Astrocyte (in vitro differentiated cells and primary cell): ENCODE measurements around the gene TMEM79.

Experiments
- CTCF ChIP-seq: IDR thresholded peaks from 2 replicates; pipeline ENCODE4 v1.5.1; 2011; ENCODE audit warnings: low read depth, mild to moderate bottlenecking, inconsistent platforms, low read length, moderate library complexity; ENCODE audit not compliant: insufficient read depth
- EZH2 ChIP-seq: IDR thresholded peaks from 2 replicates; pipeline ENCODE4 v1.6.1; 2012; ENCODE audit warnings: mild to moderate bottlenecking, low read length, inconsistent platforms; ENCODE audit not compliant: insufficient read depth

GRCh38 chr1:156241311-156241811, 42.8 kb upstream of the TMEM79 start:
- TF ChIP-seq CTCF: no peak
- TF ChIP-seq EZH2: no peak
